ENCODE measurements around the gene ARID5A. TPM values are rescaled to one million over a fixed set of nuclear protein-coding genes. Genes with fewer than 3 reads are reported as not detected.

ARID5A gene
- total and polyA plus RNA-seq, 2 of the 13 experiments (the other 11 are each of a cell fraction or from before 2014, with no cell fraction given), result 6.0 to 9.5 TPM

DNA sequence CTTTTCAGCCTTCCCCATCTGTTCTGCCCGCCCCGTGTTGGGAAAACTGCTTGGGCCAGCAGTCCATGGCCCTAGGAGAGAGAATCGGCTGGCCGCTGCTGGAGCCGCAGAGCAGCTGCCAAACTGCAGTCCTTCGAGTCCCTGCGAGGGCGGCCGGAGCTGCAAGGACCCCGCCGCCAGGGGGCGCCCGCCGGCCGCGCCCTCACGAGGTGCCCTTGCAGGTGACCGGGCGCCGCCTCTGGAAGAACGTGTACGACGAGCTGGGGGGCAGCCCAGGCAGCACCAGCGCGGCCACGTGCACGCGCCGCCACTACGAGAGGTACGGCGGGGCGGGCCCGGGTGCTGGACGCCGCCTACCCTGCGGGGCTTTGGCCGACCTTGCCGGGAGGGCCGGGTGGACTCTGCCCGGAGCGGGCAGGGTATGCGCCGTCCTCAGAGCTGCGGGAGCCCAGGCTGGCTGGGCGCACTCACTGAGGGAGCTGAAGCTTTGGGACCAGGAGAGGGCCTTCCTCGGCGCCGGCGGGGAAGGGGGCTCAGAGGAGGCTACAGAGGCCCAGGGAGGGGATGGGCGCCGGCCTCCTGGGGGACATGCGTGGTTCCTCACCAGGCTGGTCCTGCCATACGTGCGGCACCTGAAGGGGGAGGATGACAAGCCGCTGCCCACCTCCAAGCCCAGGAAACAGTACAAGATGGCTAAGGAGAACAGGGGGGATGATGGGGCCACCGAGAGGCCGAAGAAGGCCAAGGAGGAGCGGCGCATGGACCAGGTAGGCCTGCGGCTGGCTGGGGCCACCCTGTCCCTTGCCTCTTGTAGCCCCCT is 13.6 kb downstream of the ARID5A start (continued):
- TF ChIP-seq ZNF570 (CRISPR knock-in tag; IDR thresholded peaks at IDR 0.05; ENCODE audit: borderline replicate concordance) (no peak), ZNF850 (CRISPR knock-in tag; conservative IDR thresholded peaks at IDR 0.05) (no peak), GTF2F1 (IDR thresholded peaks at IDR 0.05; ENCODE audit: low read length) (no peak), ZNF224 (CRISPR knock-in tag; IDR thresholded peaks at IDR 0.05) (0 out of 2 replicates have a peak, but pooled peaks have one; percentile 22), ZNF318 (CRISPR knock-in tag; IDR thresholded peaks at IDR 0.05) (no peak), BRD4 (CRISPR knock-in tag; IDR thresholded peaks at IDR 0.05) (no peak; the same call in 1 of the 2 replicates), DDIT3 (CRISPR knock-in tag; IDR thresholded peaks at IDR 0.05) (no peak), TBX2 (CRISPR knock-in tag; IDR thresholded peaks at IDR 0.05; ENCODE audit: borderline replicate concordance) (peak; percentile 97), ZNF83 (CRISPR knock-in tag; IDR thresholded peaks at IDR 0.05; ENCODE audit: borderline replicate concordance) (no peak), ZNF674 (CRISPR knock-in tag; IDR thresholded peaks at IDR 0.05; ENCODE audit: low read depth) (peak; percentile 55; the same call in 1 of the 2 replicates), SIX1 (CRISPR knock-in tag; IDR thresholded peaks at IDR 0.05; ENCODE audit: borderline replicate concordance) (0 out of 2 replicates have a peak, but pooled peaks have one; percentile 46), ZMAT3 (CRISPR knock-in tag; conservative IDR thresholded peaks at IDR 0.05) (peak; percentile 96), ZSCAN5A (CRISPR knock-in tag; IDR thresholded peaks at IDR 0.05; ENCODE audit: borderline replicate concordance) (no peak; the same call in 1 of the 2 replicates), FOSL2 (CRISPR knock-in tag; IDR thresholded peaks at IDR 0.05) (peak; percentile 56), ARNT2 (CRISPR knock-in tag; IDR thresholded peaks at IDR 0.05; ENCODE audit: low read depth) (peak; percentile 99)
- TF ChIP-seq, protein P1, sequence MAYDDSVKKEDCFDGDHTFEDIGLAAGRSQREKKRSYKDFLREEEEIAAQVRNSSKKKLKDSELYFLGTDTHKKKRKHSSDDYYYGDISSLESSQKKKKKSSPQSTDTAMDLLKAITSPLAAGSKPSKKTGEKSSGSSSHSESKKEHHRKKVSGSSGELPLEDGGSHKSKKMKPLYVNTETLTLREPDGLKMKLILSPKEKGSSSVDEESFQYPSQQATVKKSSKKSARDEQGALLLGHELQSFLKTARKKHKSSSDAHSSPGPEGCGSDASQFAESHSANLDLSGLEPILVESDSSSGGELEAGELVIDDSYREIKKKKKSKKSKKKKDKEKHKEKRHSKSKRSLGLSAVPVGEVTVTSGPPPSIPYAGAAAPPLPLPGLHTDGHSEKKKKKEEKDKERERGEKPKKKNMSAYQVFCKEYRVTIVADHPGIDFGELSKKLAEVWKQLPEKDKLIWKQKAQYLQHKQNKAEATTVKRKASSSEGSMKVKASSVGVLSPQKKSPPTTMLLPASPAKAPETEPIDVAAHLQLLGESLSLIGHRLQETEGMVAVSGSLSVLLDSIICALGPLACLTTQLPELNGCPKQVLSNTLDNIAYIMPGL (CRISPR knock-in tag; IDR thresholded peaks at IDR 0.05; ENCODE audit: borderline replicate concordance in 1 of 2, low read depth in 1 of 2), result peak; percentile 97 to 98
